Activated CD8-positive, alpha-beta T cell treated with anti-CD3 and anti-CD28 coated beads for 36 hours (primary cell): ENCODE results near the gene RTKN2. TPM values are rescaled to one million over a fixed set of nuclear protein-coding genes. Genes with fewer than 3 reads are reported as not detected.

Experiments used
- ATAC-seq: fragments of 200-7000 bp; cut with Tn5 transposase; one replicate; pipeline ENCODE4 v1.10.0; 2021; ENCODE audit warnings: mild to moderate bottlenecking, moderate library complexity
- CTCF ChIA-PET: fragments of 350-600 bp; sonication (Branson Sonifier 250); formaldehyde crosslinking; loops from one replicate; lab custom pipeline; 2021; ENCODE audit warnings: antibody characterized with exemption; lab: Charles Lee
- POLR2A ChIA-PET: fragments of 350-600 bp; sonication (Branson Sonifier 250); formaldehyde crosslinking; loops from one replicate; lab custom pipeline; 2021; ENCODE audit warnings: antibody characterized with exemption; lab: Charles Lee
- DNase-seq: peaks from one replicate; pipeline ENCODE4 v3.0.0-alpha.2; 2020
- H3K27ac Mint-ChIP-seq: one replicate; pipeline ENCODE4 v1.8.0; 2021; ENCODE audit warnings: mild to moderate bottlenecking, mixed read lengths
- H3K27me3 Mint-ChIP-seq: one replicate; pipeline ENCODE4 v1.8.0; 2021; ENCODE audit warnings: mixed read lengths
- H3K36me3 Mint-ChIP-seq: one replicate; pipeline ENCODE4 v1.8.0; 2021; ENCODE audit warnings: low read depth, mixed read lengths
- H3K4me1 Mint-ChIP-seq: one replicate; pipeline ENCODE4 v1.8.0; 2021; ENCODE audit warnings: low read depth, mixed read lengths
- H3K4me3 Mint-ChIP-seq: one replicate; pipeline ENCODE4 v1.8.0; 2021; ENCODE audit warnings: mild to moderate bottlenecking, moderate library complexity, mixed read lengths
- H3K9me3 Mint-ChIP-seq: one replicate; pipeline ENCODE4 v1.8.0; 2021; ENCODE audit warnings: mixed read lengths
- intact Hi-C: fragments of 100-400 bp; cut with micrococcal nuclease; formaldehyde crosslinking; loops from one replicate; pipeline ENCODE4 v1.10.0; 2022
- total RNA-seq, 2 experiments: library from RNA; stranded (reverse); gene quantifications; one replicate each; pipeline ENCODE4 v1.2.3, GENCODE V29; 2021
- TF ChIP-seq, protein P1 (sequence below): fragments of 200-600 bp; IDR thresholded peaks from one replicate; pipeline ENCODE4 v1.8.0; 2022; ENCODE audit warnings: antibody characterized with exemption, mild to moderate bottlenecking

RTKN2 gene
- total RNA-seq, 2 experiments from 2014 or later, result 1.1 to 1.4 TPM

DNA sequence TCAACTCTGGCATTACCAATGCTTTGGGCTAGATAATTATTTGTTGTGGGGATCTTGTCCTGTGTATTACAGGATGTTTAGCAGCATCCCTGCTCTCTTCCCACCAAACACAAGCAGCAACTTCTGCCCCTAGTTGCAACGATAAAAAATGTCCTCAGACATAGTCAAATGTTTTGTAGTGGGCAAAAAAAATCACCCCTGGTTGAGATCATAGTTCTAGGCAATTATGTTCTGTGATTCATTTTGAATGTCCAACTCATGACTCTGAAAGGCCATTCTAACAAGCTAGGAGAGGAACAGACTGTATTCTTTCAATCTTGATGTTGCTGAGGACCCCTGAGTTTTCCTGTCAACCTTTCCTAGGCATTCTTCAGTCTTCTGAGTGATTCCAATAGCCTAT is 79.5 kb downstream of the RTKN2 start:
- ChIA-PET CTCF (interaction anchor here (0.6 to 1.2 kb wide), 5 partner anchors 8 to 150 kb away, joined by 3 to 5 read pairs (median 4); no protein-coding TSS in a partner anchor), POLR2A (interaction anchor here (0.5 to 1.9 kb wide), 3 partner anchors 10 to 142 kb away, joined by 3 to 12 read pairs (median 4); no protein-coding TSS in a partner anchor)
- Mint-ChIP-seq H3K36me3 (peaks cover 31% of the 10 kb centered on the region), H3K27ac (peak overlapping the region; percentile 59), H3K4me1 (peaks cover 58% of the 10 kb centered on the region), H3K9me3 (peaks cover 9% of the 10 kb centered on the region), H3K4me3 (no peak overlapping the region), H3K27me3 (no peaks in the 10 kb centered on the region)
- DNase-seq (no peak), ATAC-seq (no peak)
- TF ChIP-seq, protein P1, sequence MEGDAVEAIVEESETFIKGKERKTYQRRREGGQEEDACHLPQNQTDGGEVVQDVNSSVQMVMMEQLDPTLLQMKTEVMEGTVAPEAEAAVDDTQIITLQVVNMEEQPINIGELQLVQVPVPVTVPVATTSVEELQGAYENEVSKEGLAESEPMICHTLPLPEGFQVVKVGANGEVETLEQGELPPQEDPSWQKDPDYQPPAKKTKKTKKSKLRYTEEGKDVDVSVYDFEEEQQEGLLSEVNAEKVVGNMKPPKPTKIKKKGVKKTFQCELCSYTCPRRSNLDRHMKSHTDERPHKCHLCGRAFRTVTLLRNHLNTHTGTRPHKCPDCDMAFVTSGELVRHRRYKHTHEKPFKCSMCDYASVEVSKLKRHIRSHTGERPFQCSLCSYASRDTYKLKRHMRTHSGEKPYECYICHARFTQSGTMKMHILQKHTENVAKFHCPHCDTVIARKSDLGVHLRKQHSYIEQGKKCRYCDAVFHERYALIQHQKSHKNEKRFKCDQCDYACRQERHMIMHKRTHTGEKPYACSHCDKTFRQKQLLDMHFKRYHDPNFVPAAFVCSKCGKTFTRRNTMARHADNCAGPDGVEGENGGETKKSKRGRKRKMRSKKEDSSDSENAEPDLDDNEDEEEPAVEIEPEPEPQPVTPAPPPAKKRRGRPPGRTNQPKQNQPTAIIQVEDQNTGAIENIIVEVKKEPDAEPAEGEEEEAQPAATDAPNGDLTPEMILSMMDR, result no peak
- intact Hi-C loops, result loop anchor here (5.0 kb wide), 1 partner anchor 247 kb away; no protein-coding TSS in a partner anchor

DNA sequence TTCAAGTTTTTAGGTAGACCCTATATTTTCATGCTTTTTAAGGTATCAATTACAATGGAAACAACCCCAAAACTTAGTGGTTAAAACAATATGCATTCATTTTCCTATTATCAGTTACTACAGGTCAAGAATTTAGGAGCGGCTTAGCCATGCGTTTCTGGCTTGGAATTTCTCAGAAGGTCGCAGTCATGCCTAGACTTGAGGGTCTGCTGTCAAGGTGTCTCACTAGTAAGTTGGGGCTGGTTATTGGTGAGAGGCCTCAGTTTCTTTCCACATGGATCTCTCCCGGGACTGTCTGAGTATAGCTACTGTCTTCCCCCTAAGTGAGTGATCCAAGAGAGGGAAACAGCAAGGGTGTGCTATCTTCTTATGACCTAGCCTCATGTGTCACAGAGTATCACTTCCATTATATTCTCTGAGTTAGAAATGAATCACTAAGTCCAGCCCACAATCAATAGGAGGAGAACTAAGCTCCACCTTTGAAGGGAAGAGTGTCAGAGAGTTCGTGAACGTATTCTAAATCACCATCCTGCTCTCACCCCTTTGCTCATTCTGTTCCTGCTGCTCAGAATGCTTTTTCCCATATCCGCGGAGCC is 80.5 kb downstream of the RTKN2 start:
- Mint-ChIP-seq H3K4me1 (peaks cover 68% of the 10 kb centered on the region), H3K4me3 (no peak overlapping the region), H3K9me3 (peaks cover 9% of the 10 kb centered on the region), H3K27ac (peak overlapping the region; percentile 99), H3K36me3 (peaks cover 31% of the 10 kb centered on the region), H3K27me3 (no peaks in the 10 kb centered on the region)
- intact Hi-C loops, result loop anchor here (1.0 to 5.0 kb wide), 2 partner anchors 142 to 246 kb away; no protein-coding TSS in a partner anchor
- ChIA-PET CTCF (interaction anchor here (1.0 to 7.1 kb wide), 5 partner anchors 9 to 282 kb away, joined by 3 to 46 read pairs (median 4); no protein-coding TSS in a partner anchor), POLR2A (interaction anchor here (0.8 to 1.9 kb wide), 9 partner anchors 10 to 286 kb away, joined by 3 to 12 read pairs (median 4); no protein-coding TSS in a partner anchor)
- DNase-seq, result no peak
- TF ChIP-seq, protein P1, result no peak
- peak; percentile 60 for ATAC-seq

DNA sequence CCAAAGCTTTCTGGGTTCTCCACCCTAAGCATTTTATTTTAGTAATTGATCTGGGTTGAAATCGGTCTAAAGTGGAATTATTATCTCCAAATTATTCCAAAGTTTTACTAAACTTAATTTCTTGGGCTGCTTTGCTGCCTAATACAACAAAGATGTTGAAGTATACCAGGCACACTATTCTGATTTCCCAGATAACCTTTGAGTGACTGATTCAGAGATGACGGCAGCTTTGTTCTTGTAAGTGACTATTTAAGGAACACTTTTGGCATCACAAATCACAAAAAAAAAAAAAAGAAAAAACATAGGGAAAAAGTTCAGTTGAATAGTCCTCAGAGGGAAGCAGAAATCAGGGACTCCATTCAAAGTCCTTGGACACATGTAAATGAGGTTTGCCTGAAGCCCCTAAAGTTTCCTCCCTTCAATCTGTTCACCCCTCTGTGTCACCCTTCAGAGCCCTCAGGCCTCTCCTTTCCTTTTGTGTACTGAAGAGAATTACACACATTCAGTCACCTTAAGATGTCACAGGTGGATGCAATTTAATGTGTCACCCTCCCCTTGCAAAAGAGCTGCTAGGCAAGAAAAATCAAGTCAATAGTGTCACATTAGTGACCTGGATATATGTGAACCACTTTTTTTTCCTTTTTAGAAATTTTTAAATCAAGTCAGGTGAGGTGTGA is 81.5 kb downstream of the RTKN2 start:
- DNase-seq (peak; percentile 24), ATAC-seq (peak; percentile 19)
- no peak overlapping the region for H3K4me3 Mint-ChIP-seq
- H3K9me3 Mint-ChIP-seq, result peaks cover 10% of the 10 kb centered on the region
- TF ChIP-seq, protein P1, result no peak
- H3K36me3 Mint-ChIP-seq, result peaks cover 33% of the 10 kb centered on the region
- intact Hi-C loops, result loop anchor here (5.0 kb wide), 1 partner anchor 245 kb away; no protein-coding TSS in a partner anchor
- peak overlapping the region; percentile 99 for H3K27ac Mint-ChIP-seq
- no peaks in the 10 kb centered on the region for H3K27me3 Mint-ChIP-seq
- CTCF ChIA-PET, result interaction anchor here (1.2 to 7.1 kb wide), 6 partner anchors 46 to 290 kb away, joined by 3 to 46 read pairs (median 4); no protein-coding TSS in a partner anchor
- POLR2A ChIA-PET, result interaction anchor here (0.6 to 4.8 kb wide), 10 partner anchors 12 to 284 kb away, joined by 3 to 49 read pairs (median 4); no protein-coding TSS in a partner anchor
- peaks cover 72% of the 10 kb centered on the region for H3K4me1 Mint-ChIP-seq

DNA sequence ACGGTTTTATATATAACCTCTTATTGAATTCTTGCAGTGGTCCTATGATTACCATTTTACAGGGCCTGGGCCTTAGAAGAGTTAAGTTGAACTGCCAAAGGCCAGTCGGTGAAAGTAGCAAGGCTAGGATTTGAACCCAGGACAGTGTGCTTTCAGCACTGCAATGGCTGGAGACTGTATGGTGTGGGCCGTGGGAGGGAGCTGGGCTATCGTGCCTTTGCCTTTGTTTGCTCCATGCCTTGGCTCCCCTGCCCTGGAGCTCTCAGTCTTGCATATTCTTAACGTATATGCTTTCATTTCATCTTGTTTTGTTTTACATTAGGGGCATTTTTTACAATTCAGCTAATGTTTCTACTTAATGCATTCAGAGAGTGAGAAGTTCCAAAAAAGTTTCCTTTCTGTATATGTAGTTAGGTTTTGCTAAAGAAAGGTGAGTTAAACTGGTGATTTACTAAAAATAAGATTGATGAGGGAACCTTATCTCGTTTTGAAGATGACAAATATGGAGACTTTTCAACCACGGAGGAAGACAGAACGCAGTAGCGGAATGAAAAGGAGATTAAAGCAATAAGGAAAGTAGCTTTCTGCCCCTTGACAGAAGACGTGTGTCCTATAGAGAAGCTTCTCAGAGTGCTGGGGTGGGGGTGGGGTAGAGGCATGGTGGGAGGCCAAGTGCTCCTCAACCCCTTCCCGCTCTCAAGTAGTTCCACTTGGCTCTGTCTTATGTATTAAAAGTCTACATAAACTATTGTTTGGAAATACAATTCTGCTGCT is 82.5 kb downstream of the RTKN2 start:
- DNase-seq (peak; percentile 43), ATAC-seq (peak; percentile 11)
- Mint-ChIP-seq H3K27me3 (no peaks in the 10 kb centered on the region), H3K36me3 (peaks cover 43% of the 10 kb centered on the region), H3K4me3 (peak overlapping the region; percentile 26), H3K27ac (peak overlapping the region; percentile 99), H3K4me1 (peaks cover 80% of the 10 kb centered on the region), H3K9me3 (peaks cover 18% of the 10 kb centered on the region)
- ChIA-PET POLR2A (interaction anchor here (0.7 to 4.8 kb wide), 12 partner anchors 14 to 283 kb away, joined by 3 to 49 read pairs (median 3); no protein-coding TSS in a partner anchor), CTCF (interaction anchor here (0.9 to 7.1 kb wide), 6 partner anchors 47 to 287 kb away, joined by 3 to 46 read pairs (median 6); no protein-coding TSS in a partner anchor)
- TF ChIP-seq, protein P1, result no peak
- intact Hi-C loops, result loop anchor here (2.0 to 5.0 kb wide), 2 partner anchors 137 to 244 kb away; no protein-coding TSS in a partner anchor
